HepG2 (cell line): Measurements from ENCODE around the gene DGCR8. TPM values are rescaled to one million over a fixed set of nuclear protein-coding genes. Genes with fewer than 3 reads are reported as not detected.

Experiments used
- DMAP1 ChIP-seq: IDR thresholded peaks from 2 replicates; pipeline ENCODE4 v1.6.1; 2016
- EEA1 ChIP-seq: sonication (generic); formaldehyde crosslinking; IDR thresholded peaks from 2 replicates; pipeline ENCODE4 v1.5.1; 2020; ENCODE audit warnings: mild to moderate bottlenecking, missing genetic modification reagents, borderline replicate concordance
- GPN1 ChIP-seq: sonication (generic); formaldehyde crosslinking; IDR thresholded peaks from 2 replicates; pipeline ENCODE4 v1.5.1; 2020; ENCODE audit warnings: missing genetic modification reagents, borderline replicate concordance
- IRF2 ChIP-seq: IDR thresholded peaks from 2 replicates; pipeline ENCODE4 v1.6.1; 2018; ENCODE audit warnings: missing genetic modification reagents, missing compliant biosample characterization
- MED13 ChIP-seq: sonication (generic); formaldehyde crosslinking; IDR thresholded peaks from 2 replicates; pipeline ENCODE4 v1.5.0; 2020; ENCODE audit warnings: missing genetic modification reagents
- MEIS1 ChIP-seq: sonication (generic); formaldehyde crosslinking; IDR thresholded peaks from 2 replicates; pipeline ENCODE4 v1.9.0; 2021; ENCODE audit warnings: mild to moderate bottlenecking, missing genetic modification reagents, moderate library complexity, borderline replicate concordance
- NFE2L2 ChIP-seq: fragments of 150-350 bp; IDR thresholded peaks from 2 replicates; pipeline ENCODE4 v1.6.1; 2014; ENCODE audit warnings: low read length
- PHF8 ChIP-seq: sonication (generic); formaldehyde crosslinking; IDR thresholded peaks from 2 replicates; pipeline ENCODE4 v1.5.0; 2020; ENCODE audit warnings: missing genetic modification reagents
- SOX5 ChIP-seq: IDR thresholded peaks from 2 replicates; pipeline ENCODE4 v1.6.1; 2016; ENCODE audit warnings: borderline replicate concordance
- TRIM24 ChIP-seq: sonication (generic); formaldehyde crosslinking; IDR thresholded peaks from 2 replicates; pipeline ENCODE4 v1.8.0; 2022; ENCODE audit warnings: mild to moderate bottlenecking, missing genetic modification reagents
- XBP1 ChIP-seq: sonication (generic); formaldehyde crosslinking; IDR thresholded peaks from 2 replicates; pipeline ENCODE4 v1.5.0; 2020; ENCODE audit warnings: missing genetic modification reagents
- ZFAT ChIP-seq: sonication (generic); formaldehyde crosslinking; conservative IDR thresholded peaks from 2 replicates; pipeline ENCODE4 v1.8.1; 2023; ENCODE audit warnings: missing genetic modification reagents, inconsistent platforms
- ZNF143 ChIP-seq: sonication (generic); formaldehyde crosslinking; IDR thresholded peaks from 2 replicates; pipeline ENCODE4 v1.4.0; 2020; ENCODE audit warnings: missing genetic modification reagents
- ZNF337 ChIP-seq: sonication (generic); formaldehyde crosslinking; IDR thresholded peaks from 2 replicates; pipeline ENCODE4 v1.5.1; 2020; ENCODE audit warnings: missing genetic modification reagents, low read depth, mild to moderate bottlenecking, borderline replicate concordance
- ZNF564 ChIP-seq: sonication (generic); formaldehyde crosslinking; IDR thresholded peaks from 2 replicates; pipeline ENCODE4 v1.8.1; 2023; ENCODE audit warnings: mild to moderate bottlenecking, missing genetic modification reagents
- ZNF703 ChIP-seq: sonication (generic); formaldehyde crosslinking; IDR thresholded peaks from 2 replicates; pipeline ENCODE4 v1.5.1; 2020; ENCODE audit warnings: missing genetic modification reagents, mild to moderate bottlenecking, moderate library complexity, borderline replicate concordance
- polyA plus RNA-seq, 8 experiments: library from polyadenylated mRNA; depleted of rRNA in 3 of 8; stranded (reverse) in 7 of 8; unstranded in 1 of 8; fragments of >200 nt; fragmentation: Illumina TruSeq in 4 of 8; extraction: Trizol in 4 of 8; gene quantifications; 2 replicates each; pipeline versions ENCODE4 v1.2.1 to v1.2.3, GENCODE V29; 2011 to 2016; ENCODE audit warnings: low read depth in 4 of 8, missing spikeins in 1 of 8, mixed read lengths in 1 of 8; ENCODE audit not compliant: insufficient read depth in 1 of 8
- total RNA-seq, 5 experiments: library from RNA; depleted of rRNA; stranded (reverse); fragments of >200 nt; fragmentation: Illumina TruSeq; extraction: Trizol; gene quantifications; 2 replicates each; pipeline ENCODE4 v1.2.3, GENCODE V29; 2016; ENCODE audit warnings: low read depth in 1 of 5
- TF ChIP-seq, protein P1 (sequence below): sonication (generic); formaldehyde crosslinking; IDR thresholded peaks from 2 replicates; pipeline ENCODE4 v1.5.0; 2020; ENCODE audit warnings: mild to moderate bottlenecking, missing genetic modification reagents, borderline replicate concordance
- TF ChIP-seq, protein P2 (sequence below): sonication (generic); formaldehyde crosslinking; IDR thresholded peaks from 2 replicates; pipeline ENCODE4 v1.5.0; 2020; ENCODE audit warnings: mild to moderate bottlenecking, missing genetic modification reagents, moderate library complexity
- TF ChIP-seq, protein P3 (sequence below): sonication (generic); formaldehyde crosslinking; IDR thresholded peaks from 2 replicates; pipeline ENCODE4 v1.8.0; 2022; ENCODE audit warnings: mild to moderate bottlenecking, missing genetic modification reagents, borderline replicate concordance
- TF ChIP-seq, protein P4 (sequence below): IDR thresholded peaks from 2 replicates; pipeline ENCODE4 v1.6.1; 2012; ENCODE audit warnings: low read depth, low read length, improper control_type of control experiment

DGCR8 gene
- total and polyA plus RNA-seq, 2 of the 13 experiments (the other 11 are each of a cell fraction or from before 2014, with no cell fraction given), result 10.2 to 23.2 TPM

DNA sequence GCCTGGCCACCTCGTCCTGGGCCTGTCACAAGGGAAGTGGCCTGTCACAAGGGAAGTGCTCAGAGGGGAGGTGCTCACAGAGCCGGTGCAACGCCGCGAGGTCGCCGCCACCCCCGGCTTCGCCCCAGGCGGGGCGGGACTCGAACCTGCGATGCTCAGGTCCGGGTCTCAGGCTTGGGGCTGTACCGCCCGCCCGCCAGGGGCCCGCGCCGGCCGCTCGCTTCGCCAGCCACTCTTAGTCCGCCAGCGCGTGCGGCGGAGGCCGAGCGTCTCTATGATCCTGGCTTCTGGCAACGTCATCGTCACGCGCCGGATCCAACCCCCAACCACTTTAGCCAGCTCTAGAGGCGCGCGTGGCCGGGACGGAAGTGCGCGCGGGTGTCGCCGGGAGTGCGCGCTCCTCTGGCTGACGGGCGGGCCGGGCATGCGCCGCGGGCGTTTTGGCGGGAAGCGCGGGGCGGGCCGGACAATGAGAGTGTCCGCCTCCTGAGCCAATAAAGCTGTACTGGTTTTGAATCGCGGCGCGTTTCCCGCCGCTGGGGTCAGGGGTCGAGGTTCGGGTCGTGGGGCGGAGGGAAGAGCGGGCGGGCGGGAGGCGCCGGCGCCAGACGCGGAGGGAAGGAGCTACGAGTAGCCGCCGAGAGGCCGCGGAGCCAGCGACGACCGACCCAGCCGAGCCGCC lies 37.1 kb downstream of the DGCR8 start, which contains the start of gene TRMT2A (continued):
- TF ChIP-seq, protein P1, sequence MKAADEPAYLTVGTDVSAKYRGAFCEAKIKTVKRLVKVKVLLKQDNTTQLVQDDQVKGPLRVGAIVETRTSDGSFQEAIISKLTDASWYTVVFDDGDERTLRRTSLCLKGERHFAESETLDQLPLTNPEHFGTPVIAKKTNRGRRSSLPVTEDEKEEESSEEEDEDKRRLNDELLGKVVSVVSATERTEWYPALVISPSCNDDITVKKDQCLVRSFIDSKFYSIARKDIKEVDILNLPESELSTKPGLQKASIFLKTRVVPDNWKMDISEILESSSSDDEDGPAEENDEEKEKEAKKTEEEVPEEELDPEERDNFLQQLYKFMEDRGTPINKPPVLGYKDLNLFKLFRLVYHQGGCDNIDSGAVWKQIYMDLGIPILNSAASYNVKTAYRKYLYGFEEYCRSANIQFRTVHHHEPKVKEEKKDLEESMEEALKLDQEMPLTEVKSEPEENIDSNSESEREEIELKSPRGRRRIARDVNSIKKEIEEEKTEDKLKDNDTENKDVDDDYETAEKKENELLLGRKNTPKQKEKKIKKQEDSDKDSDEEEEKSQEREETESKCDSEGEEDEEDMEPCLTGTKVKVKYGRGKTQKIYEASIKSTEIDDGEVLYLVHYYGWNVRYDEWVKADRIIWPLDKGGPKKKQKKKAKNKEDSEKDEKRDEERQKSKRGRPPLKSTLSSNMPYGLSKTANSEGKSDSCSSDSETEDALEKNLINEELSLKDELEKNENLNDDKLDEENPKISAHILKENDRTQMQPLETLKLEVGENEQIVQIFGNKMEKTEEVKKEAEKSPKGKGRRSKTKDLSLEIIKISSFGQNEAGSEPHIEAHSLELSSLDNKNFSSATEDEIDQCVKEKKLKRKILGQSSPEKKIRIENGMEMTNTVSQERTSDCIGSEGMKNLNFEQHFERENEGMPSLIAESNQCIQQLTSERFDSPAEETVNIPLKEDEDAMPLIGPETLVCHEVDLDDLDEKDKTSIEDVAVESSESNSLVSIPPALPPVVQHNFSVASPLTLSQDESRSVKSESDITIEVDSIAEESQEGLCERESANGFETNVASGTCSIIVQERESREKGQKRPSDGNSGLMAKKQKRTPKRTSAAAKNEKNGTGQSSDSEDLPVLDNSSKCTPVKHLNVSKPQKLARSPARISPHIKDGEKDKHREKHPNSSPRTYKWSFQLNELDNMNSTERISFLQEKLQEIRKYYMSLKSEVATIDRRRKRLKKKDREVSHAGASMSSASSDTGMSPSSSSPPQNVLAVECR, result peak; percentile 96; the same call in 1 of the 2 replicates
- TF ChIP-seq NFE2L2 (no peak), ZFAT (CRISPR knock-in tag) (no peak), SOX5 (CRISPR knock-in tag) (peak; percentile 69; the same call in 1 of the 2 replicates), TRIM24 (CRISPR knock-in tag) (0 out of 2 replicates have a peak, but pooled peaks have one; percentile 32), DMAP1 (peak; percentile 76), ZNF337 (CRISPR knock-in tag) (no peak), GPN1 (CRISPR knock-in tag) (no peak), ZNF564 (CRISPR knock-in tag) (peak; percentile 59; the same call in 1 of the 2 replicates), ZNF703 (CRISPR knock-in tag) (peak; percentile 78; the same call in 1 of the 2 replicates), MEIS1 (CRISPR knock-in tag) (no peak), EEA1 (CRISPR knock-in tag) (no peak), XBP1 (CRISPR knock-in tag) (no peak), IRF2 (CRISPR knock-in tag) (peak; percentile 82), MED13 (peak; percentile 57; the same call in 1 of the 2 replicates), ZNF143 (CRISPR knock-in tag) (peak; percentile 92), PHF8 (CRISPR knock-in tag) (peak; percentile 45; the same call in 1 of the 2 replicates)
- TF ChIP-seq, protein P2, sequence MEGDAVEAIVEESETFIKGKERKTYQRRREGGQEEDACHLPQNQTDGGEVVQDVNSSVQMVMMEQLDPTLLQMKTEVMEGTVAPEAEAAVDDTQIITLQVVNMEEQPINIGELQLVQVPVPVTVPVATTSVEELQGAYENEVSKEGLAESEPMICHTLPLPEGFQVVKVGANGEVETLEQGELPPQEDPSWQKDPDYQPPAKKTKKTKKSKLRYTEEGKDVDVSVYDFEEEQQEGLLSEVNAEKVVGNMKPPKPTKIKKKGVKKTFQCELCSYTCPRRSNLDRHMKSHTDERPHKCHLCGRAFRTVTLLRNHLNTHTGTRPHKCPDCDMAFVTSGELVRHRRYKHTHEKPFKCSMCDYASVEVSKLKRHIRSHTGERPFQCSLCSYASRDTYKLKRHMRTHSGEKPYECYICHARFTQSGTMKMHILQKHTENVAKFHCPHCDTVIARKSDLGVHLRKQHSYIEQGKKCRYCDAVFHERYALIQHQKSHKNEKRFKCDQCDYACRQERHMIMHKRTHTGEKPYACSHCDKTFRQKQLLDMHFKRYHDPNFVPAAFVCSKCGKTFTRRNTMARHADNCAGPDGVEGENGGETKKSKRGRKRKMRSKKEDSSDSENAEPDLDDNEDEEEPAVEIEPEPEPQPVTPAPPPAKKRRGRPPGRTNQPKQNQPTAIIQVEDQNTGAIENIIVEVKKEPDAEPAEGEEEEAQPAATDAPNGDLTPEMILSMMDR (CRISPR knock-in tag), result peak; percentile 65
- TF ChIP-seq, protein P3, sequence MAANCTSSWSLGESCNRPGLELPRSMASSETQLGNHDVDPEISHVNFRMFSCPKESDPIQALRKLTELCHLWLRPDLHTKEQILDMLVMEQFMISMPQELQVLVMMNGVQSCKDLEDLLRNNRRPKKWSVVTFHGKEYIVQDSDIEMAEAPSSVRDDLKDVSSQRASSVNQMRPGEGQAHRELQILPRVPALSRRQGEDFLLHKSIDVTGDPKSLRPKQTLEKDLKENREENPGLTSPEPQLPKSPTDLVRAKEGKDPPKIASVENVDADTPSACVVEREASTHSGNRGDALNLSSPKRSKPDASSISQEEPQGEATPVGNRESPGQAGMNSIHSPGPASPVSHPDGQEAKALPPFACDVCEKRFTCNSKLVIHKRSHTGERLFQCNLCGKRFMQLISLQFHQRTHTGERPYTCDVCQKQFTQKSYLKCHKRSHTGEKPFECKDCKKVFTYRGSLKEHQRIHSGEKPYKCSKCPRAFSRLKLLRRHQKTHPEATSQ (CRISPR knock-in tag), result peak; percentile 84; the same call in 1 of the 2 replicates
- TF ChIP-seq, protein P4, sequence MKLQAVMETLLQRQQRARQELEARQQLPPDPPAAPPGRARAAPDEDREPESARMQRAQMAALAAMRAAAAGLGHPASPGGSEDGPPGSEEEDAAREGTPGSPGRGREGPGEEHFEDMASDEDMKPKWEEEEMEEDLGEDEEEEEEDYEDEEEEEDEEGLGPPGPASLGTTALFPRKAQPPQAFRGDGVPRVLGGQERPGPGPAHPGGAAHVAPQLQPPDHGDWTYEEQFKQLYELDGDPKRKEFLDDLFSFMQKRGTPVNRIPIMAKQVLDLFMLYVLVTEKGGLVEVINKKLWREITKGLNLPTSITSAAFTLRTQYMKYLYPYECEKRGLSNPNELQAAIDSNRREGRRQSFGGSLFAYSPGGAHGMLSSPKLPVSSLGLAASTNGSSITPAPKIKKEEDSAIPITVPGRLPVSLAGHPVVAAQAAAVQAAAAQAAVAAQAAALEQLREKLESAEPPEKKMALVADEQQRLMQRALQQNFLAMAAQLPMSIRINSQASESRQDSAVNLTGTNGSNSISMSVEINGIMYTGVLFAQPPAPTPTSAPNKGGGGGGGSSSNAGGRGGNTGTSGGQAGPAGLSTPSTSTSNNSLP, result no peak
